Ishikawa (cell line): ENCODE results near the gene WNK2.

Source experiments
- CEBPB ChIP-seq: IDR thresholded peaks from 2 replicates; pipeline ENCODE4 v1.6.1; 2012
- CREB1 ChIP-seq: IDR thresholded peaks from 2 replicates; pipeline ENCODE4 v1.6.1; 2012; ENCODE audit warnings: low read depth
- EGR1 ChIP-seq: IDR thresholded peaks from 2 replicates; pipeline ENCODE4 v1.6.1; 2012
- EP300 ChIP-seq: IDR thresholded peaks from 2 replicates; pipeline ENCODE4 v1.6.1; 2012; ENCODE audit warnings: borderline replicate concordance
- FOXM1 ChIP-seq: IDR thresholded peaks from 2 replicates; pipeline ENCODE4 v1.6.1; 2012; ENCODE audit warnings: low read depth, borderline replicate concordance
- MAX ChIP-seq: IDR thresholded peaks from 2 replicates; pipeline ENCODE4 v1.6.1; 2012
- NFIC ChIP-seq: IDR thresholded peaks from 2 replicates; pipeline ENCODE4 v1.6.1; 2012
- RAD21 ChIP-seq: IDR thresholded peaks from 2 replicates; pipeline ENCODE4 v1.6.1; 2012; ENCODE audit warnings: low read depth
- REST ChIP-seq: IDR thresholded peaks from 2 replicates; pipeline ENCODE4 v1.6.1; 2012; ENCODE audit warnings: low read depth, mild to moderate bottlenecking
- TAF1 ChIP-seq: IDR thresholded peaks from 2 replicates; pipeline ENCODE4 v1.6.1; 2012; ENCODE audit warnings: low read depth, mild to moderate bottlenecking
- TCF12 ChIP-seq: IDR thresholded peaks from 2 replicates; pipeline ENCODE4 v1.6.1; 2012; ENCODE audit warnings: low read depth
- TEAD4 ChIP-seq: IDR thresholded peaks from 2 replicates; pipeline ENCODE4 v1.6.1; 2012
- USF1 ChIP-seq: IDR thresholded peaks from 2 replicates; pipeline ENCODE4 v1.6.1; 2012
- YY1 ChIP-seq: IDR thresholded peaks from 2 replicates; pipeline ENCODE4 v1.6.1; 2012; ENCODE audit warnings: low read depth
- ZBTB7A ChIP-seq: IDR thresholded peaks from 2 replicates; pipeline ENCODE4 v1.6.1; 2012; ENCODE audit warnings: low read depth

Gene WNK2

GRCh38 chr9:93170571-93170970, 13.4 kb upstream of the WNK2 start:
- no peak for TF ChIP-seq EGR1
- no peak for TF ChIP-seq USF1
- no peak for TF ChIP-seq FOXM1
- no peak for TF ChIP-seq TAF1
- TF ChIP-seq CEBPB: no peak
- TF ChIP-seq REST: no peak
- no peak for TF ChIP-seq EP300
- no peak for TF ChIP-seq YY1
- no peak for TF ChIP-seq TEAD4
- TF ChIP-seq NFIC: no peak
- TF ChIP-seq RAD21: no peak
- no peak for TF ChIP-seq MAX
- TF ChIP-seq CREB1: no peak
- TF ChIP-seq ZBTB7A: no peak
- no peak for TF ChIP-seq TCF12

- TF ChIP-seq ZBTB7A (no peak), YY1 (no peak), EGR1 (no peak), CEBPB (no peak), CREB1 (no peak), FOXM1 (no peak), USF1 (no peak), TCF12 (no peak), TAF1 (no peak), MAX (no peak), EP300 (no peak), TEAD4 (no peak), RAD21 (no peak), REST (no peak)
Observed at GRCh38 chr9:93171261-93171990, 12.5 kb upstream of the WNK2 start.

- TF ChIP-seq EP300: no peak
- no peak for TF ChIP-seq TCF12
- no peak for TF ChIP-seq RAD21
- no peak for TF ChIP-seq CREB1
- TF ChIP-seq REST: no peak
- no peak for TF ChIP-seq NFIC
- TF ChIP-seq TAF1: no peak
- TF ChIP-seq USF1: no peak
- no peak for TF ChIP-seq FOXM1
- TF ChIP-seq EGR1: no peak
- TF ChIP-seq YY1: no peak
- no peak for TF ChIP-seq MAX
- no peak for TF ChIP-seq CEBPB
Observed at GRCh38 chr9:93172666-93173364, 11.1 kb upstream of the WNK2 start.
